ENCODE measurements around the gene SH3BP5L.

GRCh38 chr1:248857201-248857600 lies 31.5 kb upstream of the SH3BP5L start:
- TF ChIP-seq, protein P1, sequence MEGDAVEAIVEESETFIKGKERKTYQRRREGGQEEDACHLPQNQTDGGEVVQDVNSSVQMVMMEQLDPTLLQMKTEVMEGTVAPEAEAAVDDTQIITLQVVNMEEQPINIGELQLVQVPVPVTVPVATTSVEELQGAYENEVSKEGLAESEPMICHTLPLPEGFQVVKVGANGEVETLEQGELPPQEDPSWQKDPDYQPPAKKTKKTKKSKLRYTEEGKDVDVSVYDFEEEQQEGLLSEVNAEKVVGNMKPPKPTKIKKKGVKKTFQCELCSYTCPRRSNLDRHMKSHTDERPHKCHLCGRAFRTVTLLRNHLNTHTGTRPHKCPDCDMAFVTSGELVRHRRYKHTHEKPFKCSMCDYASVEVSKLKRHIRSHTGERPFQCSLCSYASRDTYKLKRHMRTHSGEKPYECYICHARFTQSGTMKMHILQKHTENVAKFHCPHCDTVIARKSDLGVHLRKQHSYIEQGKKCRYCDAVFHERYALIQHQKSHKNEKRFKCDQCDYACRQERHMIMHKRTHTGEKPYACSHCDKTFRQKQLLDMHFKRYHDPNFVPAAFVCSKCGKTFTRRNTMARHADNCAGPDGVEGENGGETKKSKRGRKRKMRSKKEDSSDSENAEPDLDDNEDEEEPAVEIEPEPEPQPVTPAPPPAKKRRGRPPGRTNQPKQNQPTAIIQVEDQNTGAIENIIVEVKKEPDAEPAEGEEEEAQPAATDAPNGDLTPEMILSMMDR (IDR thresholded peaks at IDR 0.05): no peak
- no peak for TF ChIP-seq POLR2A (IDR thresholded peaks at IDR 0.05)
